ENCODE measurements around the gene BICC1.

DNA sequence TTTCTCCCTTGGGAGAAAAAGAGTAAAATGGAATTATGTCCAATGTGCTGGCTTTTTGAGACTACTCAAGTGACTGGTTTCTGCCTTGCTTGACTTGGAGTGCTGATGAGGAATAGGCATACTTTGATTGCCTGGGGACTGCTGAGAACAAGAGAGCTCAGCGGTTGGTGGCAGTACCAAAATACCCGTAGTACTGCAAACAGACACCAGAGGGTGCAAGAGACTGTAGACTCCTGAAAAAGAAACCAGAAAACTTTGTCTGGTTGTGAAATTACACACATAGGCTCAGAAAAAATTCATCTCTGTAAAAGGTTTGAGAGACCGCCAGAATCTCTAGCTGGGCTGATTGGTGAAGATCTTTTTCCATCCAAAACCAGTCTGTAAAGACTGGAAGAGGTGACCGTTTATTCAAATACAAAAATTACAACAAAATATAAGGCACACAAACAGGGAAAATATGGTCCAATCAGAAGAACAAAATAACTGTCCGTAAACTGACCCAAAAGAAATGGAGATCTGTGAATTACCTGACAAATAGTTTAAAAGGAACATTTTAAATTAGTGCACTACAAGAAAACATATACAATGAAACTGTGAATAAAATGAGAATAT lies 18.5 kb downstream of the BICC1 start:
- TF ChIP-seq, protein P1, sequence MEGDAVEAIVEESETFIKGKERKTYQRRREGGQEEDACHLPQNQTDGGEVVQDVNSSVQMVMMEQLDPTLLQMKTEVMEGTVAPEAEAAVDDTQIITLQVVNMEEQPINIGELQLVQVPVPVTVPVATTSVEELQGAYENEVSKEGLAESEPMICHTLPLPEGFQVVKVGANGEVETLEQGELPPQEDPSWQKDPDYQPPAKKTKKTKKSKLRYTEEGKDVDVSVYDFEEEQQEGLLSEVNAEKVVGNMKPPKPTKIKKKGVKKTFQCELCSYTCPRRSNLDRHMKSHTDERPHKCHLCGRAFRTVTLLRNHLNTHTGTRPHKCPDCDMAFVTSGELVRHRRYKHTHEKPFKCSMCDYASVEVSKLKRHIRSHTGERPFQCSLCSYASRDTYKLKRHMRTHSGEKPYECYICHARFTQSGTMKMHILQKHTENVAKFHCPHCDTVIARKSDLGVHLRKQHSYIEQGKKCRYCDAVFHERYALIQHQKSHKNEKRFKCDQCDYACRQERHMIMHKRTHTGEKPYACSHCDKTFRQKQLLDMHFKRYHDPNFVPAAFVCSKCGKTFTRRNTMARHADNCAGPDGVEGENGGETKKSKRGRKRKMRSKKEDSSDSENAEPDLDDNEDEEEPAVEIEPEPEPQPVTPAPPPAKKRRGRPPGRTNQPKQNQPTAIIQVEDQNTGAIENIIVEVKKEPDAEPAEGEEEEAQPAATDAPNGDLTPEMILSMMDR (IDR thresholded peaks at IDR 0.05): peak; percentile 68 to 75 (median 68)
- TF ChIP-seq POLR2AphosphoS5 (IDR thresholded peaks at IDR 0.05): no peak
- no peak for TF ChIP-seq POLR2A (IDR thresholded peaks at IDR 0.05)
